Immature natural killer cell (primary cell): Measurements from ENCODE around the gene CETN1. TPM values are rescaled to one million over a fixed set of nuclear protein-coding genes. Genes with fewer than 3 reads are reported as not detected.
A peak's percentile ranks its signal among the peaks of the same experiment; 100 is the strongest.

Experiments
- DNase-seq, 3 donors: peaks; one replicate each; pipeline ENCODE4 v3.0.0; 2022; ENCODE audit warnings: mixed read lengths in 1 of 3
- H3K27ac Mint-ChIP-seq, 6 donors: one replicate each; pipeline ENCODE4 v1.8.0; 2020; ENCODE audit warnings: mixed read lengths in 6 of 6, mild to moderate bottlenecking in 5 of 6, inconsistent platforms in 4 of 6, moderate library complexity in 3 of 6
- H3K27me3 Mint-ChIP-seq, 3 donors: one replicate each; pipeline ENCODE4 v1.8.0; 2020 to 2021; ENCODE audit warnings: low read depth in 3 of 3, mild to moderate bottlenecking in 3 of 3, mixed read lengths in 3 of 3, moderate library complexity in 3 of 3, inconsistent platforms in 1 of 3
- H3K36me3 Mint-ChIP-seq, 3 donors: one replicate each; pipeline ENCODE4 v1.8.0; 2020; ENCODE audit warnings: mixed read lengths in 3 of 3, inconsistent platforms in 2 of 3, mild to moderate bottlenecking in 2 of 3
- H3K4me1 Mint-ChIP-seq, 2 donors: one replicate each; pipeline ENCODE4 v1.8.0; 2020; ENCODE audit warnings: inconsistent platforms in 2 of 2, mild to moderate bottlenecking in 2 of 2, mixed read lengths in 2 of 2, moderate library complexity in 1 of 2
- H3K4me3 Mint-ChIP-seq, 5 donors: one replicate each; pipeline ENCODE4 v1.8.0; 2020; ENCODE audit warnings: mild to moderate bottlenecking in 5 of 5, mixed read lengths in 5 of 5, inconsistent platforms in 3 of 5, moderate library complexity in 3 of 5
- H3K9me3 Mint-ChIP-seq, 6 donors: one replicate each; pipeline ENCODE4 v1.8.0; 2020; ENCODE audit warnings: mild to moderate bottlenecking in 6 of 6, mixed read lengths in 6 of 6, inconsistent platforms in 4 of 6, moderate library complexity in 3 of 6
- polyA plus RNA-seq, 3 donors: library from polyadenylated mRNA; unstranded; fragments of 300-500 nt; fragmentation: Illumina TruSeq; gene quantifications; one replicate each; pipeline ENCODE4 v1.2.3, GENCODE V29; 2021

CETN1 gene
- polyA plus RNA-seq, 3 donors from 2014 or later, result not detected

DNA sequence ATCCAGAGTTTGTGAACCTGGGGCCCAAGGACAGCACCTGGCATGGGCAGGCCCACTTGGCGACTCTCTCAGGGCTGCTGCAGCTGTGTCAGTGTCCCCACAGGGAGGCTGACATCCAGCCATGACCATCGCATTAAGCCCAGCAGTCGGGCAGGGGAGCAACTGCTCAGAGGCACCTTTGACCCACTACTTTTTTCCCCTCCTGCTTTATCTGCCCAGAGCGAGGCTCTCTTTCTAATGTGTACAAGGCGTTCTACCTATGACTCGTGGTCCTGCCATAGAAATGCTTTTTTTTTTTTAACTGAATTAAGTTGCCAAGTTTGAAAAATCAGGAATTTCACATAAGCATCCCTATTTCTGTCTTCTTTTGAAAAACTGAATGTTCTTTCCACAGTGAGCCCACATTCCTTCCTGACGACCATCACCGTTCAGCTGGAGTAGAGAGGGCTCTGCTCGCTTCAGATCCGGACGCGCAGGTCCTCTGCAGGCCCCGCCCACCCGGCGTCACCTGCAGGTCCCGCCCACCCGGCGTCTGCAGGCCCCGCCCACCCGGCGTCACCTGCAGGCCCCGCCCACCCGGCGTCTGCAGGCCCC, 16.2 kb downstream of the CETN1 start:
- Mint-ChIP-seq H3K4me3 (peak overlapping the region in 4 of 5 donors; percentile 18 to 61 (median 54)), H3K9me3 (peaks cover 0 to 3% (median 1%) of the 10 kb centered on the region in 6 donors), H3K4me1 (peaks cover 16 to 21% of the 10 kb centered on the region in 2 donors), H3K27ac (peak overlapping the region in 2 of 6 donors; percentile 10 to 43), H3K27me3 (peaks cover 8 to 26% (median 11%) of the 10 kb centered on the region in 3 donors), H3K36me3 (peaks cover 0 to 4% (median 0%) of the 10 kb centered on the region in 3 donors)
- no peak for DNase-seq

DNA sequence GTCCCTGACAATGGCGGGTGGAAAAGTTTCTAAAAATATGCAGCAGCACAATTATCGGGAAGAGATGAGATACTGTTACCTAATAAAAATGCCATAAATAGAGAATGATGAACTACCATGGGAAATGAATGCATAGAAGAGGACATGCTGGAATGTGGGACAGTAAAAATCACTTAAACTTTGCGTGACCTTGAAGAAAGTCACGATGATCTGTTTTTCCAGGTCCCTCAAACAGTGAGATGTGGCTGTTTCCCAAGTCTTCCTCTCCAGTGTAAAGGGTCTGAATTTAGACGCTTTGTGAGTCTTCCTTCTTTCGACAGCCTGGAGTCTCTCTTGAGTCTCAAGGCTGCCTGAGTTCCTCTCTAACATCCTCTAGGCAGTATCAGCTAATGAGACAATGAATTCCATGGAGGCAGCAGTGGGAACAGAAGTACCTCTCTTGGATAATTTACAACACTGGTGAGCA, 18.0 kb downstream of the CETN1 start:
- peak overlapping the region in 2 of 5 donors; percentile 0 to 21 for H3K4me3 Mint-ChIP-seq
- H3K36me3 Mint-ChIP-seq, result no peaks in the 10 kb centered on the region
- peaks cover 16 to 21% of the 10 kb centered on the region in 2 donors for H3K4me1 Mint-ChIP-seq
- peaks cover 5 to 20% (median 8%) of the 10 kb centered on the region in 3 donors for H3K27me3 Mint-ChIP-seq
- peaks cover 0 to 2% (median 0%) of the 10 kb centered on the region in 6 donors for H3K9me3 Mint-ChIP-seq
- no peak for DNase-seq
- H3K27ac Mint-ChIP-seq, result no peak overlapping the region

DNA sequence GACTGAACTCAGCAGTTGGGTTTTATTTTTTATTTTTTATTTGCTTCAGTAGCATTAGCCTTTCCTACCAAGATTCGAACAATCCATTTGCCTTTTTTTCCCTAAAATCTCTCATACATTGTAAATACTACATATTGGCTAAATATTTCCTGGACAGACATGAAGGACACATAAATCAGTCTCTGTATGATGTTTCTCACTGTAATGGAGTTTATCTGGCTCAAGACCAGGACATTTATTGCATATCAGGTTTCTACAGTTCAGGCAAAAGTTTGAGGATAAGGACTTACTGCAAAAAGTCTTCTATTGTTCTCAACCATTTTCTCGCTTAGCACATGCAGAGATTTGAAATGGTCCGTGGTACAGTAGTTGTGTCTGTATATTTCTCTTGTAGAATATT, 19.9 kb downstream of the CETN1 start:
- H3K4me1 Mint-ChIP-seq, result peaks cover 16 to 21% of the 10 kb centered on the region in 2 donors
- H3K36me3 Mint-ChIP-seq, result no peaks in the 10 kb centered on the region
- DNase-seq, result no peak
- H3K4me3 Mint-ChIP-seq, result no peak overlapping the region
- peaks cover 5 to 16% (median 5%) of the 10 kb centered on the region in 3 donors for H3K27me3 Mint-ChIP-seq
- H3K9me3 Mint-ChIP-seq, result no peaks in the 10 kb centered on the region
- H3K27ac Mint-ChIP-seq, result no peak overlapping the region

DNA sequence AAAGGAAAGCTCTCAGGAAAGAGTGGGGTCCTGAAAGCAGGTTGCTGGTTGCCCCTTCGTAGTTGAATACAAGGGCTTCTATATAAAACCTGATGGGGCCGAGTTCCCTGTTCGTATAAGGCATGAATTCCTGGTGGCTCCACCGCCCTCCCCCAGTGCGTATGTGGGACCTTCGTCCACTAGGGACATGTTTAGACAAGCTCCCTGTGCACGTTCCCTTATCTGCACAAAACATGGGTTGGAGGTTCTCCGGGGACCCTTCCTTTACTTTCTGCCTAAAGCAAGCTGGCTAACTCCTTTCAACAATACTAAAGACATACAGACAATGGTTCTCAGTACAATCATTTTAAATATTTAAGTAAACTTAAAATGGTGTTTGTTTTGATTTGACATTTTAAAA, 24.6 kb downstream of the CETN1 start:
- H3K4me3 Mint-ChIP-seq, result no peak overlapping the region
- H3K36me3 Mint-ChIP-seq, result no peaks in the 10 kb centered on the region
- H3K27me3 Mint-ChIP-seq, result peaks cover 2 to 8% (median 5%) of the 10 kb centered on the region in 3 donors
- no peaks in the 10 kb centered on the region for H3K9me3 Mint-ChIP-seq
- no peak overlapping the region for H3K27ac Mint-ChIP-seq
- no peak for DNase-seq
- no peaks in the 10 kb centered on the region for H3K4me1 Mint-ChIP-seq

DNA sequence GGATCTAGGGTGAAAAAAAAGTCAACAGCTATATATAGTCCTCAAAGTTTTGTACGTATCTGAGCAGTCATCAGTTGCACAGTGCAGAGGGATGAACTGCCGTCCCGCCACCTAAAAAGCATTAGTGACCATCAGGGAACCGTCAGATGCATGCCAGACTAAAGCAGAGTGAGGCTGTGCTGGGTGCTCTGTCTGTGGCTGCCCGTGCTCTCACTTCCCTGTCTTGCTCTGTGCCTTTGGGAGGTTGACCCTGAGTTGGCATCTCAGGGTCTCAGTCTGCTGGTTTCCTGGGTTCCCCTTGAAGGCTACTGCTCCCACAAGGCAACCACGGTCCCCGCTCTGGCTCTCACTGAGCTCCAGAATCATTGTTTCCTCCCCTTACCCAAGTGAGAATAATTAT, 27.8 kb downstream of the CETN1 start:
- Mint-ChIP-seq H3K36me3 (no peaks in the 10 kb centered on the region), H3K4me1 (no peaks in the 10 kb centered on the region), H3K4me3 (no peak overlapping the region), H3K27ac (no peak overlapping the region), H3K27me3 (peaks cover 5 to 6% (median 5%) of the 10 kb centered on the region in 3 donors), H3K9me3 (no peaks in the 10 kb centered on the region)
- no peak for DNase-seq

DNA sequence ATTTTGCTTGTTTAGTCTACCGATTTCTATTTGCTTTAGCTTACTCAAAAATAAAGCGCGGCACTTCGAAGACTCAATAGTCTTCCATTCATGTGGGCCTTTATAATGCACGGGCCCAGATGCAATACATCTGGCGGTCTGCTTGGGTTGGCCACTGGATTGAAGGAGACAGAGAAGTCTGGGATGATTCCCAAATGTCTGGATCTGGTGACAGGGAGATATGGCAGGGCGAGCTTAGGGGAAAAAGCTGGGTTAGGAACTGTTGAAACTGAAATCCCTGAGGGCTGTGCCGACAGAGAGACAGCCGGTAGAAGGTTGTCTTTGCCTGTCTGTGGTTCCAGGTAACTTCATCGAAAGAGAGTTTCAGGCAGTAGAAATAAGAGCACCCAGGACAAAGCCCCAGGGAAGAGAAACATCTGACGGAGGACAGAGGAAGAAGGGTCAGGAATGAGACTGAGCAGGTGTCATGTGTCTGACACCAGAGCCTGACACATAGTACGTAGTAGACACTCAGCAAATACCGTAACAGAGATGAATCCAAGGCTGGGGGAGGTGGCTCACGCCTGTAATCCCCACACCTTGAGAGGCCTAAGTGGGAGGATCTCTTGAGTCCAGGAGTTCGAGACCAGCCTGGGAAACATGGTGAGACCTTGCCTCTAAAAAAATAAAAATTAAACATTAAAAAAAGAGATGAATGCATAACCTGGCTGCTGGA, 30.2 kb downstream of the CETN1 start:
- Mint-ChIP-seq H3K27me3 (peaks cover 5 to 9% (median 6%) of the 10 kb centered on the region in 3 donors), H3K27ac (no peak overlapping the region), H3K9me3 (no peaks in the 10 kb centered on the region), H3K4me1 (no peaks in the 10 kb centered on the region), H3K36me3 (no peaks in the 10 kb centered on the region), H3K4me3 (no peak overlapping the region)
- no peak for DNase-seq

DNA sequence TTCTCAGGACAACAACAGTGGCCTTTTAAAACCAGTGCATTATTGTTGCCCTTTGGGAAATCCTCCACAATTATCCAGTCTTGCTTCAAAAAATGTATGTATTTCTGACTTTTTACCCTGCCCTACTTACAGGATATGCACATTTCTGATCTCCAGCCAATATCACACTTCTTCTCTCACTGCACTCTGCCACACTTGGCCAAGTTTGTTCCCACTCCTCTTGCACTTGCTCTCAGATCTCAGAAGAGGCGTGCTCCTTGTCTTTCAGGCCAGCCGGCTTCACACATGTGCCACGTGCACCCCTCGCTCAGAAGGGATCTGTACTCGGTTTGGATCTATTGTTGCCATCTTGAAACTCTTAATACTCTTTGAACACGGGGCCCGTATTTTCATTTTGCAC, 32.0 kb downstream of the CETN1 start:
- H3K9me3 Mint-ChIP-seq, result no peaks in the 10 kb centered on the region
- no peak overlapping the region for H3K27ac Mint-ChIP-seq
- peaks cover 3 to 9% (median 5%) of the 10 kb centered on the region in 3 donors for H3K27me3 Mint-ChIP-seq
- no peaks in the 10 kb centered on the region for H3K36me3 Mint-ChIP-seq
- H3K4me1 Mint-ChIP-seq, result no peaks in the 10 kb centered on the region
- H3K4me3 Mint-ChIP-seq, result no peak overlapping the region
- DNase-seq, result no peak

DNA sequence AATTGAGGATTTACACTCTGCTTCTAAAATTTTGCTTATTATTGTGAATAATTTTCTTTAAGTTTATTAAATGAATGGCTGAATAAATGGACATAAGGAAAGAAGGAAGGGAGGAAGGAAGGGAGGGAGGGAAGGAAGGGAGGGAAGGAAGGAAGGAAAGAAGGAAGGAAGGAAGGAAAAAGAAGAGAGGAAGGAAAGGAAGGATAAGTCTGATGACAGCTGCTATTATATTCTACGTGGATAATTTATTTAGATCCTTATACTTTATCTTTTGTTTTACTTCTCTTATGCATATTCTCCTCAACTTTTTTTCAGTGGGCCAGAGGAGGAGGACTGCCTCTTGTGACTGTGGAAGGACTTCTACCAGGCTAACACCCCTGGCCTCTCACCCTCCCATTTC, 34.0 kb downstream of the CETN1 start:
- no peaks in the 10 kb centered on the region for H3K4me1 Mint-ChIP-seq
- H3K36me3 Mint-ChIP-seq, result no peaks in the 10 kb centered on the region
- no peak for DNase-seq
- no peak overlapping the region for H3K4me3 Mint-ChIP-seq
- H3K9me3 Mint-ChIP-seq, result no peaks in the 10 kb centered on the region
- H3K27me3 Mint-ChIP-seq, result peaks cover 3 to 7% (median 3%) of the 10 kb centered on the region in 3 donors
- no peak overlapping the region for H3K27ac Mint-ChIP-seq

DNA sequence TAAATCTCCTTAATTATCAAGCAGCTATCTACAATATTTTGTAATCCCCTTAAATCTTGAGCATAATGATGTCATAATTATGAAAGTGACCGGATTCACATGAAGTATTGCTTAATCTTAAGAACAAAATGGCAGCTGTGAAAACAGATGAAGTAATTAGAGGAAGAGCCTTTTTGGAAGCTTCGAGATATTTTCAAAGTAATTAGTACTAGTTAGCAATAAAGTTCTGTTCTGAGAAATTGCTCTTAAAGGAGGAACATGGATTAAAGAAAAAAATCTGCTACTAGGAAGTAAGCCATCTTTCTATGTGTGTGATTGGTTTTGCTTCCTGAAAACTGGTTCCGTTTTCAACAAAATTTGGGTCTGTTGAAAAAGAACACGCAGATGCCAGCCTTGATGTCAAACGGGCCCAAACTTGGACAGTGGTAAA, 34.9 kb downstream of the CETN1 start:
- Mint-ChIP-seq H3K4me3 (no peak overlapping the region), H3K4me1 (no peaks in the 10 kb centered on the region), H3K36me3 (no peaks in the 10 kb centered on the region), H3K9me3 (no peaks in the 10 kb centered on the region), H3K27ac (no peak overlapping the region), H3K27me3 (peaks cover 3 to 7% (median 4%) of the 10 kb centered on the region in 3 donors)
- no peak for DNase-seq

DNA sequence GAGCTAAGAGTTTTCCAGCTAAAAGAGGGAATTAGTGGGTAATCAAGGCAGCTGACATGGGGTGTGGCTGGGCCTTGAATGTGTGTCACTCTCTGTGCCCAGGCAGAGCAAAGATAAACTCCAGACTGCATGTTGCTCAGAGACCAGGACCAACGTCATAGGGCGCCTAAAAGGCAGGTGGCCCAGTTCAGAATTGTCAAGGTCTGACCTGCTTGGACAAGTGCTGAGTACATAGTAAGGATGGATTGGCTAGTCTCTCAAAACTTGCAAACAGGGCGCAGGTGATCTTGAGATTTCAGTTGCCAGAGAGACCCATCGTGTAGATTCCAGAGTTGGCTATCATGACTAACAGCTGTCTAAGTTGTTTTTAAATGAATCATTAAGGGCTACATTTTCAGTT, 35.6 kb downstream of the CETN1 start:
- no peaks in the 10 kb centered on the region for H3K36me3 Mint-ChIP-seq
- no peak for DNase-seq
- no peaks in the 10 kb centered on the region for H3K9me3 Mint-ChIP-seq
- H3K27me3 Mint-ChIP-seq, result peaks cover 3 to 4% (median 3%) of the 10 kb centered on the region in 3 donors
- H3K4me1 Mint-ChIP-seq, result no peaks in the 10 kb centered on the region
- H3K4me3 Mint-ChIP-seq, result no peak overlapping the region
- no peak overlapping the region for H3K27ac Mint-ChIP-seq

DNA sequence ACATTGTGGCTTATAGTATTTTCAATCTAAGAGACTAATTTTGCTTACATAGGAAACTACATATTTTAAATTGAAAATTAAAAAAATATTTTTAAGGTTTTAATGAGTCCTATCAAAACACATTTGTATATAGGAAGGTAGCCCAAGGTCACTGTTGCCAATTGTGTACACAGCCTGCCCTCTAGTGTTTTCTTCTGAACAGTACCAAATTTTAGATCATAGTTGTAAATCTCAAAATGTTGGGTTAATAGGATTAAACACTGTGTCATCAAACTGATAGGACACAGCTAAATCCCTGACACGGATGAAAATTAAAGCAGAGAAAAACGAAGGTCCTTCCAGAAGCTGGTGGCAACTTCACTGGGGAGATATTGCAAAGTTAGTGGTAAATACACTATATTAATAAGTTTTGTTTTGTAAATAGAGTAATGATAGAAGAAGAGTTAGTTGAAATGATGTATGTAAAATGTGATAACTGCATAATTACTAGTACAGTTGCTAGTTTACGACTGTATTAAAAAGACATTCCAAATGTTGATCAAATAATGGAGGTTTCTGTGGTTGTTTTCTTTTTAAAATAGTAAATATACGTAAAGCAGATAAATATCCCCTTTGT, 36.3 kb downstream of the CETN1 start:
- Mint-ChIP-seq H3K4me1 (no peaks in the 10 kb centered on the region), H3K4me3 (no peak overlapping the region), H3K36me3 (no peaks in the 10 kb centered on the region), H3K9me3 (no peaks in the 10 kb centered on the region), H3K27me3 (peaks cover 0 to 4% (median 3%) of the 10 kb centered on the region in 3 donors), H3K27ac (no peak overlapping the region)
- peak in 1 of 3 donors; percentile 5 for DNase-seq

DNA sequence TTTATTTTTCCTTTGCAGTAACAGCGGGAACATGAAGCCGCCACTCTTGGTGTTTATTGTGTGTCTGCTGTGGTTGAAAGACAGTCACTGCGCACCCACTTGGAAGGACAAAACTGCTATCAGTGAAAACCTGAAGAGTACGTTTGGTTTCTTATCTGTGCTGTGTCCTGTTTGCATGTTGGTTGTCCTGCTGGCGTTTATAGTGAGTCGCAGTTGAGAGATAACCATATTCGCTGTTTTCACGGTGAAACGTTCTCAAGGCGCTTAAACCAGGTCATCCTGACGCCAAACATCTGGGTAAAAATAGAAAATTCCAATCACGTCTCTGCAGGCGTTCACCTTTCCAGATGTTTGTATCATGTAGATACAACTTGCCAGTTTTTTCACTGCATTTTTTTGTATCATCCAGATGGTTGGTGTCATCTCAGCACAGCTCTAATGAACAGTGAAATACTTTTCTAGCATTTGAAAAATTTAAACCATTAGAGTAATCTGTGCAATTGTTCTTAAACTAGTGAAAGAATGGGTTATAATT, 37.9 kb downstream of the CETN1 start:
- no peaks in the 10 kb centered on the region for H3K36me3 Mint-ChIP-seq
- H3K9me3 Mint-ChIP-seq, result no peaks in the 10 kb centered on the region
- H3K27ac Mint-ChIP-seq, result no peak overlapping the region
- no peaks in the 10 kb centered on the region for H3K4me1 Mint-ChIP-seq
- no peak overlapping the region for H3K4me3 Mint-ChIP-seq
- no peak for DNase-seq
- H3K27me3 Mint-ChIP-seq, result peaks cover 0 to 4% (median 4%) of the 10 kb centered on the region in 3 donors

DNA sequence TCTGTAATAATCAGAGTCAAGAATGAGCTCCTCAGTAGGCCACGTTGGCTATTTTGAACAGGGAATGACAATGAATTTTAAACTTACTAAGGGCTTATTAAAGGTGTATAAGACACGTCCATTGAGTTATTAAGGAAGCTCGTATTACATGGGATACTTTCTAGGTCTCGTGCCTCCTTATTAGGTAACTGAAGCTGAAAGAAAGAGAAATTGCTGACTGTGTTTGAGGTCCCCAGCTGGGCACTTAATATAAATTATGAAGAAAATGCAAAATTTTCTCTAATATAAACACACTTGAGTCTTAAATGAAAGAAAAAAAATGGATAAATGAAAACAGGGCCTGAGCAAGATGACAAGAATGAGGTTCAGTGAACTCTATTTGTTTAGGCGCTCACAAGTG, 38.4 kb downstream of the CETN1 start:
- DNase-seq, result no peak
- Mint-ChIP-seq H3K9me3 (no peaks in the 10 kb centered on the region), H3K27me3 (peaks cover 1 to 4% (median 4%) of the 10 kb centered on the region in 3 donors), H3K4me1 (no peaks in the 10 kb centered on the region), H3K36me3 (no peaks in the 10 kb centered on the region), H3K4me3 (no peak overlapping the region), H3K27ac (no peak overlapping the region)
